ENCODE measurements around the gene GSTO2.

GSTO2 gene

DNA sequence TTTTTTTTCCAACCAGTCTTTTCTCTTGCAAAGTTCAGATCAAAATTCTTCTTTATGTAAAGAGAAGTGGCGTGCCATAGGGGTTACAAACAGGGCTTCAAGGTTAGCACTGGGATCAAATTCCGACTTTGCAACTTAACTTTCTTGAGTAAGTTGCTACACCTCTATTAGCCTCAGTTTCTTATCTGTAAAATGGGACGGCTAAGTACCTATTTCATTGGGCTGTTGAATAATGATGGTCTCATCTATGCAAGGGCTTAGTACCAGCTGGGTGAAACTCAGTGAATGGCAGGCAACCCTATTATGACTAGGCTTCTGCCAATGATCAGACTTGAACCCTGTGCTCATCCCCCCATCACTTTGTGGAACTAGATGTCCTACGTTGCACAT, 35.4 kb downstream of the GSTO2 start:
- no peak for DNase-seq (ENCODE audit: low read depth)
- in situ Hi-C loops (cut with HindIII; ENCODE audit: low sequenced_read_pairs): loop anchor here (5.0 kb wide), 1 partner anchor 38 kb away; no protein-coding TSS in a partner anchor
- TF ChIP-seq, protein P1, sequence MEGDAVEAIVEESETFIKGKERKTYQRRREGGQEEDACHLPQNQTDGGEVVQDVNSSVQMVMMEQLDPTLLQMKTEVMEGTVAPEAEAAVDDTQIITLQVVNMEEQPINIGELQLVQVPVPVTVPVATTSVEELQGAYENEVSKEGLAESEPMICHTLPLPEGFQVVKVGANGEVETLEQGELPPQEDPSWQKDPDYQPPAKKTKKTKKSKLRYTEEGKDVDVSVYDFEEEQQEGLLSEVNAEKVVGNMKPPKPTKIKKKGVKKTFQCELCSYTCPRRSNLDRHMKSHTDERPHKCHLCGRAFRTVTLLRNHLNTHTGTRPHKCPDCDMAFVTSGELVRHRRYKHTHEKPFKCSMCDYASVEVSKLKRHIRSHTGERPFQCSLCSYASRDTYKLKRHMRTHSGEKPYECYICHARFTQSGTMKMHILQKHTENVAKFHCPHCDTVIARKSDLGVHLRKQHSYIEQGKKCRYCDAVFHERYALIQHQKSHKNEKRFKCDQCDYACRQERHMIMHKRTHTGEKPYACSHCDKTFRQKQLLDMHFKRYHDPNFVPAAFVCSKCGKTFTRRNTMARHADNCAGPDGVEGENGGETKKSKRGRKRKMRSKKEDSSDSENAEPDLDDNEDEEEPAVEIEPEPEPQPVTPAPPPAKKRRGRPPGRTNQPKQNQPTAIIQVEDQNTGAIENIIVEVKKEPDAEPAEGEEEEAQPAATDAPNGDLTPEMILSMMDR (IDR thresholded peaks at IDR 0.05; ENCODE audit: low read depth, low read length, missing control alignments): no peak
- H3K4me3 ChIP-seq (ENCODE audit: low read depth, low read length): no peak overlapping the region

DNA sequence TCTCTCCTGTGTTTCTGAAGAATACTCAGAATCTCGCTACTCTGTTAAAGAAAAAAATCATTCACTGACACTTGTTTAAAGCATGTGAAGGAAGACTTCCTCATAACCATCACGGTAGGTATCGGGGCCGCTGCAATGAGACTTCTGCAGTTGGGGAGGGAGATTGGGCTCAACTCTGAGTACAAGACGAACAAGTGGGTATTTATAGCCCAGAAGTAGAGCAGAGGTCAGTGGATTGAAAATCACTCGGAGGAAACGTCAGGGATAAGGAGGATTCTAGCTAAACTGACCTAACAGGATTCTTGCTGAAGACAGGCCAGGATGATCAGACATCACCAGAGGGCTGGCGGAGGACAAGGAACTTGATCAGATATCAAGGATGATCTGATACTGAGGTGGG, 35.9 kb downstream of the GSTO2 start:
- DNase-seq (ENCODE audit: low read depth): no peak
- in situ Hi-C loops (cut with HindIII; ENCODE audit: low sequenced_read_pairs): loop anchor here (5.0 kb wide), 1 partner anchor 37 kb away; no protein-coding TSS in a partner anchor
- TF ChIP-seq, protein P1 (IDR thresholded peaks at IDR 0.05; ENCODE audit: low read depth, low read length, missing control alignments): no peak
- H3K4me3 ChIP-seq (ENCODE audit: low read depth, low read length): no peak overlapping the region

DNA sequence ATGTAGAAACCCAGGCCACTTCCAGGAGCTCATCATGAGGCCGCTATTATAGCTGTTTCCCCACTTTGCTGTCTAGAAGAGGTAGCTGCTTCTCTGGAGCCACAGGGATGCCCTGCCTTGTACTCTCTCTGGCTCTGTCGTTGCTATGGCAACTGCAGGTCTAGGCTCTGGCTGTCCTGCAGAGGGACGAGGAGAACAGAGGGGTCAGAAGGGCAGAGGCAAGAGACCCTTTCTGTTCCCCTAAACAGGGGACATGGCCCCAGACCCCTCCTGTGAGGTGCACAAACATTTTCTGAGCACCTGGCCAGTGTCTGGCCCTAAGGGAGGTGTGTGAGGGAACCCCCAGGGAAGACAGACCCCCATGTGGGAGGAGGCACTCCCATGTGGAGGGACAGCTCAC, 37.9 kb downstream of the GSTO2 start:
- TF ChIP-seq, protein P1 (IDR thresholded peaks at IDR 0.05; ENCODE audit: low read depth, low read length, missing control alignments): no peak
- no peak overlapping the region for H3K4me3 ChIP-seq (ENCODE audit: low read depth, low read length)
- no peak for DNase-seq (ENCODE audit: low read depth)
- in situ Hi-C loops (cut with HindIII; ENCODE audit: low sequenced_read_pairs): no loop called here

DNA sequence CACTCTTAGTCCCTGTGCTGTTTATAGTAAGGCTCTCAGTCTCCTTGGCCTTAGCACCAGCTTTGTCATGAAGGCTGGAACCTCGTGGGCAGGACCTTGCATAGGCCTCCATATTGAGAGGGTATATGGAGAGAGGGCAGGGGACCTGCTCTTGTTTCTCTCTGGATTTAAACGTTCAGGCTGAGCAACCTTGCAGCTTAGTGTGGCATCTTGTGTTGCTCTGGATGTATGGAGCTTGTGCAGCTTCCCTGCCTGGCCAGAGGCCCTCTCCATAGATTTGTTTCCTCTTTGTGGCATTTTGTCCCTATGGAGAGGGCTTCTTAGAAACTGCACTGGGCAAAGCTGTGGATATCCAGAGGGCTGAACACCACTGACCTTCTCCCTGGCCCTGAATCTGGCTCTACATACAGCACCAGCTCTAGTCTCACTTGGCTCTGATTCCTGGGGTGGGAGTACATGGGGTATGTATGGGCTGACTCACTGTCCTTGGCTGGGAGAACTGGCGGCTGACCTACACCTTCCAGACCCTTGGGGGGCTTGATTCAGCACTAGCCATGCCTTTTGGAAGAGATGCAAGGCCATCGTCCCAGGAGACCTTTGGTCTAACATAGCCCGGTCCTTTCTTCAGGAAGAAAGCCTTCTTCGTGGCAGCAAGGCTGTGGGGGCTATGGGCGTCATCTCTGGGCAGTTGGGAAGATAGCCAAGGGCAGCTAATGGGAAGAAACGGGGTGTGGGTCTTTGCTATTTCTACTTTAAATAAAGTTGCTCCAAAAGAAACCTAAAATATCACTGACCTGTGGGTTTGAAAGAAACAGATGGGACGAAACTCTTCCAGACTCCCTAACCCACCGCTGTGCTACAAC, 38.8 kb downstream of the GSTO2 start:
- in situ Hi-C loops (cut with HindIII; ENCODE audit: low sequenced_read_pairs): no loop called here
- TF ChIP-seq, protein P1 (IDR thresholded peaks at IDR 0.05; ENCODE audit: low read depth, low read length, missing control alignments): no peak
- no peak for DNase-seq (ENCODE audit: low read depth)
- H3K4me3 ChIP-seq (ENCODE audit: low read depth, low read length): no peak overlapping the region

DNA sequence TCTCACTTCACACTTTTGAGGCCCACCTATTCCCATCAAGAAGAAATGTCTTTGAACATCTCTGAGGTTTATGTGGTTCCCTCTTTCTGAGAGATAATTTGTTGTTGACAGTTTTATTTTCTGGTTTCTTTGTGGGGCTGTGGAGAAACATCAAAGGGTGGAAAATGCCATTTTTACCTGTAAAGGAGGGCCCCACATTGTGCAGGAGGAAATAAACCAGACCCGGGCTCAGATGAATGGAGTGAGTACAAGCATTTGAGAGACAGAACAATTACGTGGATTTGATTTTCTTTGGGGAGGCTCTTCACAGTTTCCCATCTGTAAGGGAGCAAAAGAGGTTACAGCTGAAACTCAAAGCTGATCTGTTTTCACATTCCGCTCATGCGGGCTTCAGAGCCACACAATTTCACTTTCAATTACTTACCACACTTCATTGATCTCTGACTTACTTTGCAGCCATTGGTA, 39.5 kb downstream of the GSTO2 start:
- no peak overlapping the region for H3K4me3 ChIP-seq (ENCODE audit: low read depth, low read length)
- DNase-seq (ENCODE audit: low read depth): no peak
- TF ChIP-seq, protein P1 (IDR thresholded peaks at IDR 0.05; ENCODE audit: low read depth, low read length, missing control alignments): no peak
- in situ Hi-C loops (cut with HindIII; ENCODE audit: low sequenced_read_pairs): no loop called here

DNA sequence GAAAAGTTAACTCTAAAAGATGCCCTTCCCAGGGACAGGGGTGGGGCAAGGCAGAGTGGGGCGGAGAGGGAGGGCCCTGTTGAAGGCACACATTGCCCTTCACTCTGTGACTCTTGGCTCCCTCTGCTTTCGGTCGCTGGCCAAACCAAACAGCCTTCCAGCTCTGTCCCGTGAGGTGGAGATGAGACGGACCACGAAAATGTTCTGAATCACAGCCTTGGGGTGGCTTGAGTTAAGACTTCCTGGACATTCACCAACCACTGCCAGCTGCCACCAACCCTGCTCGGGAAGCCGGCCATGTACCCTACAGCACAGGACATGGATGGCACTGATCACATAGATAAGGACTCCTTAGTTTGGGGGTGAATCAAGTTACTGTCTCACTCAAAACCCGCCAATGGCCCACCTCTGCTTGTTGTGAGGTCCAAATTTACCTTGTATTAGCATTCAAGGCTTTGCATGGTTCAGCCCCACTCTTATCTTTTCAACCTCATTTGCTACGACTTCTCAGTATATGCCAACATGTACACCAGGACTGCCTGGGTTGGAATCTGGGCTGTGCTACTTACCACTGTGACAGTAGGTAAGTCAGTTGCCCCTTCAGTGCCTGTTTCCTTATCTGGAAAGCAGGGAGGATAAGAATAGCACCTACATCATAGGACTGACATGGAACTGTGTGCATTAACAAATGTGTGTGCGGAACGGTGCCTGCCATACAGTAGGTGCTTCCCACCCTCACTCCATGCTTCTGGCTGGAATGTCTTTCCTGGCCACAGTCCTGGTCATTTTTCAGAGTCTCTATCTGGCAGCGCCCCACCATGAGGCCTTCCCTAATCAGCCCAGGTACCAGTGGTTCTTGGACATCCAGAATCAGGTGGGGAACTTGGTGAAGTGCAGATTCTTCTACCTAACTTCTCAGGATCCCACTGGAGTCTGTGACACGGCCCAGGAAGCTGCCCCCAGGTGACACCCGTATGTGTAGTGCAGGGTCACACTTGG, 41.3 kb downstream of the GSTO2 start:
- no peak overlapping the region for H3K4me3 ChIP-seq (ENCODE audit: low read depth, low read length)
- TF ChIP-seq, protein P1 (IDR thresholded peaks at IDR 0.05; ENCODE audit: low read depth, low read length, missing control alignments): no peak
- in situ Hi-C loops (cut with HindIII; ENCODE audit: low sequenced_read_pairs): no loop called here
- DNase-seq (ENCODE audit: low read depth): no peak
